ENCODE measurements around the gene INF2.

INF2 gene

DNA sequence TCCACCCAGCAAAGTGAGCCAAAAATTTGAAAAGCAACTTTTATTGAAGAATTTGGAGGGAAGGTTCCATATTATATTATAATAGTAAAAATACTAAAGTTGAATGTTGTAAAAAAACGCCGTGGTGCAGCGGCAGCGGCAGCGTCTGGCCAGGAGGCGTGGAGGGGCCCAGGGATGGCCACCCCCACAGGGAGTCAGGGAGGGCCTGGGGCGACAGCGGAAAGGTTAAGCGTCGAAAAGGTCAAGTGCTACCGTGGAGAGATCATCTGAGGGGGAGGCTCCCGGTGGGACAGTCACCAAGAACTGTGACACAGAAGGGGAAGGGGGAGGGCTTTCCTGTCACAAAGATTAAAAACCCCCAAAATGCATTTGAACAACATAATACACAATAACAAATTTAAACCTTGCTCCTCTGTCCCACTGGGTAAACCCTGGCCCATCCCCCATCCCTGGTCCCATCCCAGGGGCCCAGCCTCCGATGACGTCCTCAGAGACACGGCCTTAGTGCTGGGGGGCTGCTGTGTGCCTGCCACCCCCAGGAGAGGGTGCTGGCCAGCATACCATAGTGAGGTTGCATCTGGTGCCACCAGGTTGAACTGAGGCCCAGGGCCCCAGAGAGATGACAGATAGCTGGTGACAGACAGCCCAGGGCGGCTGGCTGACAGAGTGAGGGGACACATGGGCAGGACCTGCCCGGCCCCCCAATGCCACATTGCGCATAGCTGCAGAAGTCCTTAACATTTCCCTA is 80.1 kb downstream of the INF2 start:
- Histone ChIP-seq H3K4me1 (peaks cover 12% of the 10 kb centered on the region), H3K36me3 (peaks cover 34% of the 10 kb centered on the region), H3K4me3 (ENCODE audit: low read depth, low read length) (no peak overlapping the region), H3K27me3 (no peaks in the 10 kb centered on the region), H3K9me3 (no peaks in the 10 kb centered on the region)
- TF ChIP-seq, protein P1, sequence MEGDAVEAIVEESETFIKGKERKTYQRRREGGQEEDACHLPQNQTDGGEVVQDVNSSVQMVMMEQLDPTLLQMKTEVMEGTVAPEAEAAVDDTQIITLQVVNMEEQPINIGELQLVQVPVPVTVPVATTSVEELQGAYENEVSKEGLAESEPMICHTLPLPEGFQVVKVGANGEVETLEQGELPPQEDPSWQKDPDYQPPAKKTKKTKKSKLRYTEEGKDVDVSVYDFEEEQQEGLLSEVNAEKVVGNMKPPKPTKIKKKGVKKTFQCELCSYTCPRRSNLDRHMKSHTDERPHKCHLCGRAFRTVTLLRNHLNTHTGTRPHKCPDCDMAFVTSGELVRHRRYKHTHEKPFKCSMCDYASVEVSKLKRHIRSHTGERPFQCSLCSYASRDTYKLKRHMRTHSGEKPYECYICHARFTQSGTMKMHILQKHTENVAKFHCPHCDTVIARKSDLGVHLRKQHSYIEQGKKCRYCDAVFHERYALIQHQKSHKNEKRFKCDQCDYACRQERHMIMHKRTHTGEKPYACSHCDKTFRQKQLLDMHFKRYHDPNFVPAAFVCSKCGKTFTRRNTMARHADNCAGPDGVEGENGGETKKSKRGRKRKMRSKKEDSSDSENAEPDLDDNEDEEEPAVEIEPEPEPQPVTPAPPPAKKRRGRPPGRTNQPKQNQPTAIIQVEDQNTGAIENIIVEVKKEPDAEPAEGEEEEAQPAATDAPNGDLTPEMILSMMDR (IDR thresholded peaks at IDR 0.05; ENCODE audit: low read depth, low read length) = no peak
- no peak for DNase-seq

DNA sequence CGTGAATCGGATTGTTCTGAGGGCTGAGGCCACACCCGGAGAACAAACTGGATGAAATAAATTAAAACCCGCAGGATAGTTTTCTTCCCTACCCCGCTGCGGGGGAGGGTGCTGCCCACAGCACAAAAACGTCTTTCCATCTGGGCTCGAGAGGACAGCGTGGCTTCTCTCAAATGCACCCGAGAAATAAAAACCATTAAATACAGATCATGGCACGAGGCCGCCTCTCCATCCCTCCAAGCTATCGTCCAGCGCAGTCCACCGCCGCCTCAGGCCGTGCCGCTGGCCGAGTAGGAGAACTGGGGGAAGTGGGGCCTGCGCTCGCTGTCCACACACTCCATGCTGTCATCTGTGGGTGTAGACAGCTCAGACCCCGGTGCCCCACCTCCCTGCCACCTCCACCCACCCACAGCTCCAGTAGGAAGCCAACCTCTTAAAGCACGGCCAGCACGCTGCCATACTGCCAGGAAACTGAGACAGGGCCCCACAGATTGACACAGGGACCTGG is 80.7 kb downstream of the INF2 start:
- peaks cover 12% of the 10 kb centered on the region for H3K4me1 ChIP-seq
- TF ChIP-seq, protein P1 (IDR thresholded peaks at IDR 0.05; ENCODE audit: low read depth, low read length) = no peak
- peaks cover 35% of the 10 kb centered on the region for H3K36me3 ChIP-seq
- no peaks in the 10 kb centered on the region for H3K9me3 ChIP-seq
- no peak for DNase-seq
- H3K27me3 ChIP-seq = no peaks in the 10 kb centered on the region
- no peak overlapping the region for H3K4me3 ChIP-seq (ENCODE audit: low read depth, low read length)

DNA sequence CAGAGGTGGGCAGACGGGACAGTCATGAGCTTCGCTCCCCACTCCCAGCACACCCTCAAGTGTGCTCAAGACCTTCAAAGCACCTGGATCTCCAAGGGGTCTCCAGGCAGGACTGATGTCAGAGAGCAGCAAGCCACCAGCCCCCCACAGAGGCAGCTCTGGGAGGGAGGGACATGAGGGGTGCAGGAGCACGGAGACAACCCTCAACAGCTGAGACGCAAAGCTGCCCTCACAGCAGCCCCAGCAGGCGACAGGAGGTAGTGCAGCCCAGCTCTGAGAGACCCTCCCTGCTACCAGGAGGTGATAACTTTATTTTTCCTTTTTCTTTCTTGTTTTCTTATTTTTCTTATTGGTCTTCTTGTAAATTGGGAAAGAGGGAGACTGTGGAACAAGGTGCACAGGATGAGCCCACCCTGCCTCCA is 81.4 kb downstream of the INF2 start:
- Histone ChIP-seq H3K9me3 (no peaks in the 10 kb centered on the region), H3K36me3 (peaks cover 41% of the 10 kb centered on the region), H3K27me3 (no peaks in the 10 kb centered on the region), H3K4me3 (ENCODE audit: low read depth, low read length) (no peak overlapping the region), H3K4me1 (peaks cover 12% of the 10 kb centered on the region)
- DNase-seq = no peak
- TF ChIP-seq, protein P1 (IDR thresholded peaks at IDR 0.05; ENCODE audit: low read depth, low read length) = peak; percentile 58

DNA sequence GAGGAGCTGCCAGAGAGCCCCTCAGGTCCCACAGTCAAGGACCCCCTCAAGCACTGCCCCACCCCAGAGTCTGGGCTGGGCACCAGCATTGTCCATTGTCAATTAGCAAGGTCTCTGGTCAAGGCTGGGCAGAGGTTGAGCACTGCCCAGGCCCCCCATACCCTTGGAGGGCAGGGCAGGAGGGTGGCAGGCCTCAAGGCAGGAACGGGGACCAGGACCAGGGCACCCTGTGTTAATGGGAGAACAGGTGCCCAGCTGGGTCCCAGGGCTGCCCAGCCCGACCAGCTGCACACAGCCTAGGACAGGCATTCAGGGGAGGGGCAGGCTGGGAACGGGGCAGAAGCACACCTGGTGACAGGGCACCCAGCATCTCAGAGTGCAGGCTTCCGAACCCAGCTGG is 82.0 kb downstream of the INF2 start:
- TF ChIP-seq, protein P1 (IDR thresholded peaks at IDR 0.05; ENCODE audit: low read depth, low read length) = no peak
- Histone ChIP-seq H3K27me3 (no peaks in the 10 kb centered on the region), H3K4me3 (ENCODE audit: low read depth, low read length) (no peak overlapping the region), H3K9me3 (no peaks in the 10 kb centered on the region), H3K36me3 (peaks cover 43% of the 10 kb centered on the region), H3K4me1 (peaks cover 12% of the 10 kb centered on the region)
- no peak for DNase-seq

Data from BE2C (cell line).